GM19467 (cell line): ENCODE measurements around the gene TSKS.

Experiments
- ATAC-seq: cut with Tn5 transposase; IDR thresholded peaks from one replicate; pipeline ENCODE4 v1.9.1; 2021; ENCODE audit warnings: mild to moderate bottlenecking, moderate library complexity; ENCODE audit not compliant: unreplicated experiment

TSKS gene, protein sequence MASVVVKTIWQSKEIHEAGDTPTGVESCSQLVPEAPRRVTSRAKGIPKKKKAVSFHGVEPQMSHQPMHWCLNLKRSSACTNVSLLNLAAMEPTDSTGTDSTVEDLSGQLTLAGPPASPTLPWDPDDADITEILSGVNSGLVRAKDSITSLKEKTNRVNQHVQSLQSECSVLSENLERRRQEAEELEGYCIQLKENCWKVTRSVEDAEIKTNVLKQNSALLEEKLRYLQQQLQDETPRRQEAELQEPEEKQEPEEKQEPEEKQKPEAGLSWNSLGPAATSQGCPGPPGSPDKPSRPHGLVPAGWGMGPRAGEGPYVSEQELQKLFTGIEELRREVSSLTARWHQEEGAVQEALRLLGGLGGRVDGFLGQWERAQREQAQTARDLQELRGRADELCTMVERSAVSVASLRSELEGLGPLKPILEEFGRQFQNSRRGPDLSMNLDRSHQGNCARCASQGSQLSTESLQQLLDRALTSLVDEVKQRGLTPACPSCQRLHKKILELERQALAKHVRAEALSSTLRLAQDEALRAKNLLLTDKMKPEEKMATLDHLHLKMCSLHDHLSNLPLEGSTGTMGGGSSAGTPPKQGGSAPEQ

DNA sequence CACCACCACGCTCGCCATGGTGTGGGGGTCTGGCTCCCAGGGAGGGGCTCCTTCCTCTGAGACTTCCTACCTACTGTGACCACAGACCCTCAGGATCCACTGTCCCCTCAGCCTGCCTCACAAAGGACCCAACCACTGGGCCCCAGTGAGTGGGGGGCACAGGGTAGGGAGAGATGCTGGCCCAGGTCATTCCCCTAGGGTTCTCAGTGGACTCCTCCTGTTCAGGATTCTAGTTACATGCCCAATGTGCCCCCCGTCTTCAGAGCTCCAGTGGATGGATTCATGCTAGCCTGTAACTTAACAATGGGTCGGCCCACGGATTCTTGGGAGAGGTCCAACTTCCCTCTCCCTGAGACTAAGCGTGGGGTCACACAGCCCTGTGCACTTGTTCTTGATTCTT, at the start of gene TSKS:
TSS of gene TSKS (minus strand) at position 77 of the 400 bp plus-strand sequence. CDS start at position 18, 59 bp downstream.
- no peak for ATAC-seq

DNA sequence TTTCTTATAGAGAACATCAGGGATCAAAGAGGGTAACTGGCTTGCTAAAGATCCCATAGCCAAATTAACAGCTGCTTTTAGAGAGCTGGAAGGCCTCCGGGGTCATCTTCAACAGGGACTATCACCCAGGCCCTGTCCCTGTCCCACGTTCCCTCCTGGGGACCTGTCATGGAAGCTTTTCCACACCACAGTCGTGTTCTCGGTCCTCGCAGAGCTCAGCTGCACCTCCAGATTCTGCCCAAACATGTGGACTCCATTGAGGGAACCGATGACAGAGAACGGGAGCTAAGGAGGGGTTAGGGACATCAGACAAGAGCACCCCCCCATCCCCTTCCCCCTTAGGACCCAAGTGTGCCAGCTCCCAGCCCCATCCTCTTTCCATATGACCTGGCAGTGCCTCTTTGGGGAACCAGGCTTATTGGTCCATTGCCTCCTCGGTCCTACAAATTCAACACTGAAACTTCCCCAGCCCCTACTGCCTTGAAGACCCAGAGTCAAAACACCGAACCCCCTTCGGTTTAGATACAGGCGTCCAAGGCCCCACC, 49.4 kb upstream of the TSKS start:
- ATAC-seq: no peak

DNA sequence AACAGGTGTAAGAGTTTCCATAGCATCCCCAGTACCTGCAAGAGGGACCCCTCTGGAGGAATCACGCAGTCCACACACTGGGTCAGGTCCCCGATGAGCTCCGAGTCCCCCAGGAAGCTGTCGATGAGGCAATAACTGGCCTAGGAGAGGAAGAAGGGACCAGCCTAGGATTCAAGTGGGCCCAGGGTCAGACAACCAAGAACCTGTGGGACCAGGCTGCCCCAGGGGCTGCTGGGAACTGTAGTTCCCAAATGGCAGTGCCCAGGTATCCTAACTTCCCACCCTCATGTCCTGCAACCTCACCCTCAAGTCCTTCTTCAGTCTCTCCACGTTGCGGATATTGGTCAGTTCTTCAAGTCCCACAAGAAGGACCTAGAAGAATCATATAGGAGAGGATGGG, 48.2 kb upstream of the TSKS start:
- no peak for ATAC-seq

DNA sequence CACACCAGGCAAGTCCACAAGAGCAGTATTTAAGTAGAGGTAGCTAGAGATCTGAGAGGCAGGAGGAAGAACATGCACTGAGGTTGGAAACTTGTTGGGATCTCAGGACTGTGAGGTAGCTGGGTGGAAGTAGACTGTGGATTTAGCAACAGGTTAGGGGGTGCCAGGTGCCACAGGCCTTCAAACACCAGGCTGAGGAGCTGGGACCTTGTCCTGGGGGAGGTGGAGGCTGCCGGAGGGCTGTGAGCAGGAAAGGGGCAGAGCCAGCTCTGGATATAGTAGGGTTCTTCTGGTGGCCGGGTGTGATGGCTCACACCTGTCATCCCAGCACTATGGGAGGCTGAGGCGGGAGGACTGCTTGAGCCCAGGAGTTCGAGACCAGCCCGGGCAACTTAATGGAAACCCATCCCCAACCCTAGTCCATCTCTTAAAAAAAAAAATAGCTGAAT, 46.9 kb upstream of the TSKS start:
- no peak for ATAC-seq

DNA sequence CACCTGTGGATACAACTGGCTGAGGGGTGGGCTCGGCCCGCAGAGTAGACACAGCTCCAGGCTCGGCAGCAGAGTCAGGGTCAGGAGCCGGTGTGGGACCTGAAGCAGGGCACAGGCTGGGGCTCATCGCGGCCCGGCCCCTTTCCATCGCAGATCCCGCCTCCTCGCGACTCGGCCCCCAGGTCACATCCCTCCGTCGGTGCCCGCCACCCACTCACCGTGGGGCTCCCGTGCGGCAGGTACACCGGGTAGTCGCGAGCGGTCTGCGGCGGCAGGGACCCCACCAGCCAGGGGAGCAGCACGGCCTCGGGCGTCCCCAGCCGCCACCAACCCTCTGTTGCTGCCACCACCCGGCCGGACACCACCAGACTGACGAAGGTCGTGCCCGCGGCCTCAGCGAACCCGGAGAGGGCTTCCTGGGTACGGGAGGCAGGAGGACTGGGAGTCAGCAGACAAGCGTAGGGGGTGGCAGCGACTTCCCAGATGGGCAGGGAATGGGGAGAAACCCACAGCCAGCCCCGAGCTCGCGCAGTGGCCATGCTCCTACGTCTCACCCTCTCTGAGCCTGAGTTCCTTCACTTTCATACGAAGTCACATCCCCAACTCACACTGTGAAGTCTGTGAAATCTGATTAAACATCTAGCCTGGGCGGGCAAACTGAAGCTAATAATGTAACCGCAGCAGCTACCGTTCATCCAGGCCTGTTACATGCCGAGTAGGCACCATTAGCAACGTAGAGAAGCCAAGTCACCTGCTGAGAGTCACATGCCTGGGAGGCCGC, 46.2 kb upstream of the TSKS start:
- ATAC-seq: no peak

DNA sequence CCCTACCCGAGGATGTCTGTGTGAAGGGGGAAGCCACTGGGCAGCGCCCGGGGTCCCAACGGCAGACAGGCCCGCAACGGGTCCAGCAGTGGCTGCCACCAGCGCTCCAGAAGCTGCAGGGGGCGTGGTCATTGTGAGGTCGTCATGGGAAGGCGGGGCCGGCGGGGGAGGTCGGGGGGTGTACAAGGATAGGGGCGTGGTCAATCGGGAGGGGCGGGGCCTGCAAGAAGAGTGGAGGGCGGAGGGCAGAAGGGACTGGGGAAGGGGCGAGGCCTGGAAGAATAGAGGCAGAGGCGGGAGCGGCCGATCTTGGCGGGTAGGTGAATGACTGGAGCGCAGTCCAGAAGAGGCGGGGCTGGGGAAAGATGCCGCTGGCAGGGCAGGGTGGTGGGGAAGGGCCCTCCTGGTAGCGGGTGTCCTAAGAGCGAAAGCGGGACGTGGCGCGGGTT, 45.6 kb upstream of the TSKS start:
- no peak for ATAC-seq

DNA sequence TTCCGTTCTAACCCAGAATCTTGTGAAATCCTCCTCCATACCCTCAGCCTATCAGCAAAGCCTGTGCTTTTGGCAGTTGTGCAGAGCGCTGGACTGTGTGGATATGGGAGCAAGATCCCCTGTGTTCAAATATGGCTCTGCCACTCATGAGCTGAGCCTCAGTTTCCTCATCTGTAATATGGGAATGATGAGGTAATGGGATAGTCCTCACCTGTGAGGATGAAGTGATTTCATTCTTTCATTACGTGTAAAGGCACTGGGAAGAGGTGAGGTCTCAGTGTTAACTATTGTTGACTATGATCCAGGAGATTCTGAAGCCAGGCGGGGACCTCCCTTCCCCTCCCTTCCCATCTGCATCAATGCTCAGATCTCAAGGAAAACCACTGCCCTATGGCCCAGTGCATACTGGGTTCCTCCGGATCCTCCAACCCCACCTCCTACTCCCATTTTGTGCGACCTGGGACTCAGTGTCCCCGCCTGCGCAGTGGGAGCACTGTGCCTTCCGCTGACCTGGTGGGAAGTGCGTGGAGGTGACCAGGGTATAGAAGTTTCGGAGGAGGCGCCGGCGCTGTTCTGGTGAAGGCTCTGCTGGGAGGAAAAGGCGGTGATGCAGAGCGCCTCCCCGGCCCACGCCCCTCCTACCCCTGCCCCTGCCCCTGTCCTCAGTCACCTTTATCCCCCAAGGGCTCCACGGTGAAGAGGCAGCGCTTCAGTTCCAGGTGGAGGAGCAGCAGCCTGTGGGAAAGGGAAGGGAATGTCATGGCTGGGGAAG, 45.0 kb upstream of the TSKS start:
- no peak for ATAC-seq

DNA sequence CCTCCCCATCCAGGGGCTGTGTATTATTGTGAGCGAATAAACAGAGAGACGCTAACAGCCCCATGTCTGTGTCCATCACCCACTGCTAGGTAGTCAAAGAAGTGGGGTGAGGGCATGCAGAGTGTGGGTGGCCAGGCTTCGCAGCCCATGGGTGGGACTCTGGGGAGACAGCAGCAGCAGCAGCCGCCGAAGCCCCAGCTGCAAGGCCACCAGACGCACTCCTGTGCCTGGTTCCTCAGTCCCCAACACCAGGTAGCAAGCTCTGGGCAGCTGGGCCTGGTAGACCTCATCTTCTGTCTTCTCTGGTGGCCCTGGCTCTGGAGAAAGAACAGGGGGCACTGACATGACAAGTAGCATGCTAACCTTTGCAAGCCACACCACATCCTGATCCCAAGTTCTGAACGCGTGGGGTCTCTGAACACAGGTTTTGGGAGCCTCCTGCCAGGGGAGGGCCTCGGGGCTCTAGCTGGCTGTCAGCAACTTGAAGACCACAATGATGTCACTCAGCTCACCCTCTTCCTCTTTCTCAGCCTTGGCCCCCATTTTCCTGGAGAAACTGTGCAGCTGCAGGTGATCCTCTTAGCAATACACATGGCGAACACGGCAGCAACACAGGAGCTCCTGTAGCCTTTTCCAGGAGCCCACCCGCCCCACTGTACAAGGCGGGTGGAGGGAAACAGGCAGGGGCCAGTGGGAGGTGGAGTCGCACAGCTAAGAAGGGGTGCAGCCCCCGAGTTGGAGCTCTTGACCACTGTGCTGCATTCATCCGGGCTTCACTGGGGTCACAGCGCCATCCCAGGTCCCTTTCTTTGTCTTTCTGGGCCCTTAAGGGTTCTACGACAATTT, 44.2 kb upstream of the TSKS start:
- no peak for ATAC-seq

DNA sequence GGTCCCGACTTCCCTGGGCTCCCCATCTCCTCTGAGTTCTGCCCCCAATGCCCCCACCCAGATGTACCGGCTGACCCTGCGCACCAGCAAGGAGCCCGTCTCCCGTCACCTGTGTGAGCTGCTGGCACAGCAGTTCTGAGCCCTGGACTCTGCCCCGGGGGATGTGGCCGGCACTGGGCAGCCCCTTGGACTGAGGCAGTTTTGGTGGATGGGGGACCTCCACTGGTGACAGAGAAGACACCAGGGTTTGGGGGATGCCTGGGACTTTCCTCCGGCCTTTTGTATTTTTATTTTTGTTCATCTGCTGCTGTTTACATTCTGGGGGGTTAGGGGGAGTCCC, 43.5 kb upstream of the TSKS start:
- no peak for ATAC-seq

DNA sequence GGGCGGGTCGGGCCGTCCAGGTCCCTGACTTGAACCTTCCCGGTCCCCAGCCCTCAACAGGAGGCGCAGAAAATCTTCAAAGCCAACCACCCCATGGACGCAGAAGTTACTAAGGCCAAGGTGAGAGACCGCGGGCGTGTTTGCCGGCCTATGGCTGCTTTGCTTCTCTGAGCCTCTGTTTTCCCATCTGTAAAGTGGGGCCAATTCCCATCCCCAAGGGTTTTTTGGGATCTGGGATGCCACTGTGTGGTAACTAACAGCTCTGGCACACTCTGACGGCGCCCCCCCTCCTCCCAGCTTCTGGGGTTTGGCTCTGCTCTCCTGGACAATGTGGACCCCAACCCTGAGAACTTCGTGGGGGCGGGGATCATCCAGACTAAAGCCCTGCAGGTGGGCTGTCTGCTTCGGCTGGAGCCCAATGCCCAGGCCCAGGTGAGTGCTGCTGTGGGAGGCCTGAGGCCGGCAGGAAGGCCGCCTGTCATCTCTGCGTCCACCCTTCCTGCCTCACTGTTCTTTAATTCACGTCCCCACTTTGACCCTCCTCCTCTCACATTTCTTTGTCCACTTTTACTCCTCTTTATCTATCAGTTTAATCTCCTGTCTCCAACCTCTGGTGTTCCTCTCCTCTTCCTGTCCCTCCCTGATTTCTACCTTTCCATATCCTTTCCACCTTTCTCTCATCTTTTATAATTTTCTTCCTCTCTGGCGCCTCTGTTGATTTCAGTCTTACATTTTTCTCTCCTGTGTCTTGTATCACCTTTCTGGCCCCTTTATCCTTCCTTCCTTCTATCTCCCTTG, 42.9 kb upstream of the TSKS start:
- no peak for ATAC-seq

DNA sequence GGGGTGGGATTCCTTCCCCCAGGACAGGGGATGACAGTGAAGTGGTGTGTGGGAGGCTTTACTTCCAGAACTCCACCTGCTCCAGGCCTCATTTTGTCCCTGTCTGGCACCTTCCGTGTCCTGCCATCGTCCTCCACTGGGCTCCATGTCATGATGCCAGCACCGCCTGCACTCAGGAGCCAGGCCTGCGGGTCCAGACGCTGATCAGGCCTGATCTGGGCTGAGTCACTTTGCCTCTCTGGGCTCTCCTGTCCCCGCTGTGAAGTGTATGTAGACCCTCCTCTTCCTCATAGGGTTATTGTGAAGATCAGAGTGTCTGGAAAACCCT, 40.4 kb upstream of the TSKS start:
- ATAC-seq: no peak

DNA sequence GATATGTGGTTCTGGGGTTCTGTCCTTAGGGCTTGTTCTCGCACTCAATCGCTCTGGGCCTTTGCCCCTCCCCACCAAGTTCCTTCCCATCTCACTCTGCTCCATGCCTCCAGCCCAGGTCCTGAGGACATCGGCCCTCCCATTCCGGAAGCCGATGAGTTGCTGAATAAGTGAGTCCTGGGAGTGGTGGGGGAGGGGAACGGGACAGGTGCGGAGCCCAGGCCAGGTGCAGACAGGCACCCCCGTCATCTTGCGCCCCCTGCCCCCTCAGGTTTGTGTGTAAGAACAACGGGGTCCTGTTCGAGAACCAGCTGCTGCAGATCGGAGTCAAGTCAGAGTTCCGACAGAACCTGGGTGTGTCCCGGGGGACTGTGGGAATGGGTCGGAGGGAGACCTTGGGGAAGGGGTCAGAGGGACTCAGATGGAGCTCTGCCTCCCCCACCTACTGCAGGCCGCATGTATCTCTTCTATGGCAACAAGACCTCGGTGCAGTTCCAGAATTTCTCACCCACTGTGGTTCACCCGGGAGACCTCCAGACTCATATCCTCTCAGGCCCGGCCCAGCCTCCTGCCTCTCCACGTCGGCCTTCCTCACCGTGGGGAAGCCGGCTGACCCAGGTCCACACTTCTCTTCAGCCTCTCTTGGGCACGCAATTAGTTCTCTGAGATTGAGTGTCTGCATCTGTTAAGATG, 39.9 kb upstream of the TSKS start:
- ATAC-seq: no peak

DNA sequence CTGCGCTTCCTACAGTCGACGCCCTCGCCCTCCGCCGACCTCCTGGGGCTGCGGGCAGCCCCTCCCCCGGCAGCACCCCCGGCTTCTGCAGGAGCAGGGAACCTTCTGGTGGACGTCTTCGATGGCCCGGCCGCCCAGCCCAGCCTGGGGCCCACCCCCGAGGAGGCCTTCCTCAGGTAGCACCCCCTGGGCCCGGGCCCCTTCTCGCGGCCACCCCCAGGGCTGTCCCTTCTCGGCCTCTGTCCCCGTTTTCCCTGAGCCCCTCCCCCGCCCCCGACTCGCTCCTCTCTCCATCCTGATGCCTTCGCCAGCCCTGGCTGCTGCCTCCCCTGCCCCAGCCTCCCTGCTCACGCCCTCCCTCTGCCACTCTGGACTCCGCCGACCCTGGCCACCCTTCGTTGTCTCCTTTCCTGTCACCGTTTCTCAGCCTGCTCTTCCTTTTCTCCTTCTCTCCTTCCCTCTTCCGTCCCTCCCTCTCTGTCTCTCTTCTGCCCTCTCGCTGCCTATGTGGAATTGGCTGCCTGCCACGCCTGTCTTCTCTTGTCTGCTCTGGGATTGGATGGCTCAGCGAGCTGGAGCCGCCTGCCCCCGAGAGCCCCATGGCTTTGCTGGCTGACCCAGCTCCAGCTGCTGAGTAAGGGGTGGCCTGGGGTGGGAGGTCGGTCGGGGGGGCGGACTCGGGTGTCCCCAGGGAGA, 39.0 kb upstream of the TSKS start:
- ATAC-seq: no peak

DNA sequence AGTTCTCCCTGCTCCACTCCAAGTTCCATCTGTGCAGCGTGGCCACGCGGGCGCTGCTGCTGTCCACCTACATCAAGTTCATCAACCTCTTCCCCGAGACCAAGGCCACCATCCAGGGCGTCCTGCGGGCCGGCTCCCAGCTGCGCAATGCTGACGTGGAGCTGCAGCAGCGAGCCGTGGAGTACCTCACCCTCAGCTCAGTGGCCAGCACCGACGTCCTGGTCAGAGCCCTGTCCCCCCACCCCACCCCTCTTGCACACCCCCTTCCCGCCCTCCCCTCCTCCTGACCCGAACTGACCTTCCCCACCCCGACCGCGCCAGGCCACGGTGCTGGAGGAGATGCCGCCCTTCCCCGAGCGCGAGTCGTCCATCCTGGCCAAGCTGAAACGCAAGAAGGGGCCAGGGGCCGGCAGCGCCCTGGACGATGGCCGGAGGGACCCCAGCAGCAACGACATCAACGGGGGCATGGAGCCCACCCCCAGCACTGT, 38.3 kb upstream of the TSKS start:
- ATAC-seq: no peak

DNA sequence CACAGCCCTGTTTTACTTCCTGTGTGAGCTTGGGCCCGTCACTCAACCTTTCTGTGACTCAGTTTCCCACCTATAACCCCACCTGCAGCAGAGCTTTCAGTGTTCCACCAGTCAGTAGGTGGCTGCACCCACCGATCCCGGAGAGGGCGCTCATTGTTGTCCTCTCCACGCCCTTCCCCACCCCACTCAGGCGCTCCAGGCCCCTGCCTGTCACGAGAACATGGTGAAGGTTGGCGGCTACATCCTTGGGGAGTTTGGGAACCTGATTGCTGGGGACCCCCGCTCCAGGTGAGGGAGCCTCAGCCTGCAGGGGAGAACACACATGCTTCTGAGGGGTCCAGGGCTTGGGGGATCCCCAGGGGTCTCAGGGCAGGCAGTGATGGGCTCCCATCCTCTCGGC, 37.7 kb upstream of the TSKS start:
- ATAC-seq: no peak

DNA sequence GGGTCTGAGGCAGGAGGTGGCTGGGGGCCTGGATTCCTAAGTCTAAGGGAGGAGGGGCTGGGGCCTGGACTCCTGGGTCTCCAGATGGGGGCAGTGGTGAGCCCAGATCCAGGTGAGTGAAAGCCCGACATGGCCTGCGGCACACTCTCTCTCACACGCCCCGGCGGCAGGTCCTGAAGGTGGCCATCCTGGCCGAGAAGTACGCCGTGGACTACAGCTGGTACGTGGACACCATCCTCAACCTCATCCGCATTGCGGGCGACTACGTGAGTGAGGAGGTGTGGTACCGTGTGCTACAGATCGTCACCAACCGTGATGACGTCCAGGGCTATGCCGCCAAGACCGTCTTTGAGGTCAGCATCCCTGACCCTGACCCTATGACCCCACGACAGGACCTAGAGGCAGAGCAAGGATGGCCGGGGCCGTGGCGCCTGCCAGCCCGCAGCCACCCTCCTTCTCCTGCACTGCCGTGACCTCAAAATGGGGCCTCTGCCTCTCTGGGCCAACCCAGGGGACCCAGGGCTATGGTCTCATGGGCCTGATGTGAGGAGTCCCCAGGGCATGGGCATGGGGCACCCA, 36.8 kb upstream of the TSKS start:
- no peak for ATAC-seq

DNA sequence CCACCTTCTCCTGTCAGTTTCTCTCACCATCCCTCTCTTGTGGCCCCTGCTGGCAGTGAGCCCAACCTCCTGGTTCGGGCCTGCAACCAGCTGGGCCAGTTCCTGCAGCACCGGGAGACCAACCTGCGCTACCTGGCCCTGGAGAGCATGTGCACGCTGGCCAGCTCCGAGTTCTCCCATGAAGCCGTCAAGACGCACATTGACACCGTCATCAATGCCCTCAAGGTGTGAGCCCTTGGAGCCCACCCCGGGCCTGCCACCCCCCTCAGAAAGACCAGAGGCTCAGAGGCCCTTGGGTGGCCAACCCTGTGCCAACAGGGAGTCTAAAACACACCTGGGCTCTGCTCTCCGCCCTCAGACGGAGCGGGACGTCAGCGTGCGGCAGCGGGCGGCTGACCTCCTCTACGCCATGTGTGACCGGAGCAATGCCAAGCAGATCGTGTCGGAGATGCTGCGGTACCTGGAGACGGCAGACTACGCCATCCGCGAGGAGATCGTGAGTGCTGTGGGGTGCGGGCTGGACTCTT, 36.2 kb upstream of the TSKS start:
- no peak for ATAC-seq
